Omental fat pad (tissue), 4 donors: ENCODE results near the gene TPCN2. TPM values are rescaled to one million over a fixed set of nuclear protein-coding genes. Genes with fewer than 3 reads are reported as not detected.
A peak's percentile ranks its signal among the peaks of the same experiment; 100 is the strongest.

ENCODE experiments used
- ATAC-seq: fragments of 150-250 bp; one replicate; pipeline ENCODE4 v1.9.1; 2016; ENCODE audit warnings: mild to moderate bottlenecking, moderate library complexity; ENCODE audit not compliant: low FRiP score
- DNase-seq: peaks from one replicate; pipeline ENCODE4 v3.0.0-alpha.2; 2019; ENCODE audit warnings: low spot score
- total RNA-seq, 4 donors: library from RNA; depleted of rRNA; stranded (reverse); fragments of >200 nt; gene quantifications; one replicate each; pipeline ENCODE4 v1.1.0, GENCODE V29; 2016
- TF ChIP-seq, protein P1 (sequence below), 3 donors: fragments of 450-650 bp; IDR thresholded peaks; one replicate each; pipeline ENCODE4 v1.5.1; 2016 to 2017; ENCODE audit warnings: antibody characterized with exemption in 3 of 3, mild to moderate bottlenecking in 3 of 3, moderate library complexity in 2 of 3

Gene TPCN2
- total RNA-seq, 4 donors from 2014 or later, result 11.8 to 23.3 (median 15.4) TPM

DNA sequence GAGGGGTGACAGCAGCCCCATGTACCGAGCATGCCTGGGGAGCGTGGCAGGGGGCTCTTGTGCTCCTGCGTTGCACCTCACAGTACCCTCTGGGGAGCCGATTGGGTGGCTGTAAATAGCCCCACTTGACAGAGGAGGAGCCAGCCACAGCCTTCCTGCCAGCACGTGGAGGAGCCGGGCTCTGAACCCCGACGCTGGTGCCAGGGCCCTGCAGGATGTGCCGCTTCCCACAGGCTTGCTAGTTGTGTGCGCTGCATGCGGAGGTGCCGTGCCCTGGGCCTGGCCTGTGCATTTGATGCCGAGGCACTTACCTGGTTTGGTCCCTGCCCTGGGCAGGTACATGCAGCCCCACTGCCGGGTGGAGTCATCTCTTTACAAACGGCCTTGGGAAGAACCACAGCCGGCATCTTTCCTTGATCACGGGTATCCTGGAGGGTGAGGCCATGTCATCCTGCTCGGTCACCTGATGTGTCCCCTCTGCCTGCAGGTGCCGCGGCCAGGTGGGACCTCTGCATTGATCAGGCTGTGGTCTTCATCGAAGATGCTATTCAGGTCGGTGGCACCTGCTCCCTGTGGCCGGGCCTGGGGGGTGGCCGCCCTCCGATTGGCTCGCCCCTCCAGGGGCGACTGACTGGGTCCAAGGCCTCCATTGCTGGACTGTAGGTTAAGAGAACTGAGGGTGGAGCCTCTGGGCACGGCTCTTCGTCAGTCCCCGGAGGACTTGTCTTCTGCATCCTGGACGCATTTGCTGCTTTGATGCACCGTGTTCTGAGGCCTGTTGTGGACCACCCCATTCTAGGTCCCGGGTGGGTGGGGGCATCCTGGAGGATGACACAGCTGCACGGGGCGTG, 5.0 kb downstream of the TPCN2 start:
- DNase-seq, result no peak
- no peak for ATAC-seq
- TF ChIP-seq, protein P1, sequence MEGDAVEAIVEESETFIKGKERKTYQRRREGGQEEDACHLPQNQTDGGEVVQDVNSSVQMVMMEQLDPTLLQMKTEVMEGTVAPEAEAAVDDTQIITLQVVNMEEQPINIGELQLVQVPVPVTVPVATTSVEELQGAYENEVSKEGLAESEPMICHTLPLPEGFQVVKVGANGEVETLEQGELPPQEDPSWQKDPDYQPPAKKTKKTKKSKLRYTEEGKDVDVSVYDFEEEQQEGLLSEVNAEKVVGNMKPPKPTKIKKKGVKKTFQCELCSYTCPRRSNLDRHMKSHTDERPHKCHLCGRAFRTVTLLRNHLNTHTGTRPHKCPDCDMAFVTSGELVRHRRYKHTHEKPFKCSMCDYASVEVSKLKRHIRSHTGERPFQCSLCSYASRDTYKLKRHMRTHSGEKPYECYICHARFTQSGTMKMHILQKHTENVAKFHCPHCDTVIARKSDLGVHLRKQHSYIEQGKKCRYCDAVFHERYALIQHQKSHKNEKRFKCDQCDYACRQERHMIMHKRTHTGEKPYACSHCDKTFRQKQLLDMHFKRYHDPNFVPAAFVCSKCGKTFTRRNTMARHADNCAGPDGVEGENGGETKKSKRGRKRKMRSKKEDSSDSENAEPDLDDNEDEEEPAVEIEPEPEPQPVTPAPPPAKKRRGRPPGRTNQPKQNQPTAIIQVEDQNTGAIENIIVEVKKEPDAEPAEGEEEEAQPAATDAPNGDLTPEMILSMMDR (IDR thresholded peaks at IDR 0.05), result no peak

DNA sequence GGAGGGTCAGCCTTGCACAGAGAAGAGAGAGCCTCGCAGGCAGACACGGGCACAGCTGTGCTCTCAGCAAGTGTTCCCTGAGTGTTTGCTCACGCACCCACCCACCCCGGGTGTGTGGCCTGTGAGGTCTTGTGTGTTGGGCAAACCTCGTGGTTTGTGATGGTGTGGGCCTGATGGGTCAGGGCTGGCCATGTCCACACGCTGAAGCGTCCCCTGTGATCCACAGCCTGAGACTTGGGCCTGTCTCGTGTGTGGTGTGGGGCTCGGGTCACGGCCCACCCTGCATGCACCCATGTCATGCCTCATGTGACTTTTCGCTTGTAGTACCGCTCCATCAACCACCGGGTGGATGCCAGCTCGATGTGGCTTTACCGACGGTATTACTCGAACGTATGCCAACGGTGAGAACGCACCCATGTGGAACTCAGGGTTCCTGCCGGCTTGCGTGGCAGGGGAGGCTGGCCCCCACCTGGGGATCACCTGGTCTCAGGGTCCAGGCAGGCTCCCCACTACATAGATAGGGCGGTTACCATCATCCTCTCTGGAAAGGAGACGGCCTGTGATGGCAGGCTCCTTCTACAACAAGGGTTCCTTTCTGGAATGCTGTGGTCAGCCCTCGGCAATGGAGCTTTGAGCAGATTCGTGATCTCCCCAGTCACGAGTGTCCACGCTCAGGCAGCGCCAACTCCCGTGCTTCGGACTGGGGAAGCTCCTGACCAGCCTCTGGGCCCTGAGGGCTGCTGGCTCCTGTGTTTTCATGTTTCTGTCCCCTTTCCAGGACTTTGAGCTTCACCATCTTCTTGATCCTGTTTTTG, 5.9 kb downstream of the TPCN2 start:
- no peak for DNase-seq
- ATAC-seq, result no peak
- TF ChIP-seq, protein P1 (IDR thresholded peaks at IDR 0.05), result no peak

DNA sequence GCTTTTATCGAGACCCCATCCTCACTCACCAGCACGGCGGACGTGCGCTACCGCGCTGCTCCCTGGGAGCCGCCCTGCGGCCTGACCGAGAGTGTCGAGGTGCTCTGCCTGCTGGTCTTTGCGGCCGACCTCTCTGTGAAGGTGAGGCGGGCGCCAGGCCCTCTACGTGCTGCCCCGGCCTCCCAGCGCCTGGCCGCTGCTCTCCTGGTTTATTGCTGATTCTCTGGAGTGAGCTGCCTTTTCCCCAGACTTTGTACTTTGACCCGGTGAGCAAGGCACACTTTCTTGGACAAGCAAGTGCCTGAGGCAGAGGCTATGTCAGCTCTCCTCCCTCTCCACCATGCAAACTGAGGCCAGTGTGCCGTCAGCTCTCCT, 6.5 kb downstream of the TPCN2 start:
- TF ChIP-seq, protein P1 (IDR thresholded peaks at IDR 0.05), result no peak

DNA sequence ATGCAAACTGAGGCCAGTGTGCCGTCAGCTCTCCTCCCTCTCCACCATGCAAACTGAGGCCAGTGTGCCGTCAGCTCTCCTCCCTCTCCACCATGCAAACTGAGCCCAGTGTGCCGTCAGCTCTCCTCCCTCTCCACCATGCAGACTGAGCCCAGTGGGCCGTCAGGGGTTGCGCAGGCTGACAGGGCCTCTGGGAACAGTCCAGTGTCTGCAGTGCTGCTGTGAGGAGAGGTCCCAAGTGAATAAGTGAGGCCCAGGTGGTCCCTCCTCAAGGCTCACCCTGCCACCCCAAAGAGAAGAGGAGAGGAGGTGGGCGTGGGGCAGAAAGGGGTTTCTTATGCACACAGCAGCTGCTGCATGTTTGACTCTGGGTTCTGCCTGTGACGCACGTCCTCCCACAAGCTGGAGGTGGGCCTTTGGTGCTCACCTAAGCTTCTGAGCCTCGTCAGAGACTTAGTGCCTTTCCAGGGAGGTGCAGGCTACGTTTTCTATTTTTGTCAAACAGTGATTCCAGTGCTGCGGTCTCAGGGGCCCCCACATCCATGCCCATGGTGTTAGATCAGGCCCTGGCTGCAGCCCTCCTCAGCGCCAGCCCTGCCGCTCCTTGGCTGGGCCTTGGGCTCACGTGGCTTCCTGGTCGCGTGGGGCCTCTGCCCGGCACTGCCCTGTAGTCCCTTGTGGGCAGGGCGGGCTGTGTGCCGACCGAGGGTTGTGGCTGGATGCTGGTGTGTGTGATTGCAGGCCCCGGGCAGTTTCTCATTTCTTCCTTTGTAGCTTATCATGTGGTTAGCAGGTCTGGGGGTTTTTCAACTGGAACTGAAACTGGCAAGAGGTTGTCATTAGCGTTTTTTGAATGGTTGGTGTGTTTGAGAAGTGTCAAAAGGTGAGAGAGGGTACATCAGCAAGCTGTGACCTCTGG, 7.1 kb downstream of the TPCN2 start:
- ATAC-seq (peak; percentile 19), DNase-seq (no peak)
- TF ChIP-seq, protein P1 (IDR thresholded peaks at IDR 0.05), result no peak

More for the DNA sequence above, 6.5 kb downstream of the TPCN2 start:
- ATAC-seq (no peak), DNase-seq (no peak)

DNA sequence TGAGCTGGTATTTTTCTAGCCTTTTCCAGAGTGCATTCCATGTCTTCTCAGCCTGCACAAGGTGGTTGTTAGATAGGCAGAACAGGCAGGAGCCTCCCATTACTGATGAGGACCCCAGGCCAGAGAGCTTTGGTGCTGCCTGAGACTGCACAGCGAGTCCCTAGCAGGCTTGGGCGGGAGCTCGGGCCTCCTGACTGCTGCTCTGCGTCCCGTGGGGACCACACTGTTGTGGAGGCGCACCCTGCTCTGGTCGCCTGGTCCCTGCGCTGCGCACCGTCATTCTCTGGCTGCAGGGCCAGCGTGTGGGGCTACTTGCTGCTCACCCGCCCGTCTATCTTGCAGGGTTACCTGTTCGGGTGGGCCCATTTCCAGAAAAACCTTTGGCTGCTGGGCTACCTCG, 8.5 kb downstream of the TPCN2 start:
- DNase-seq, result no peak
- TF ChIP-seq, protein P1 (IDR thresholded peaks at IDR 0.05), result no peak
- ATAC-seq, result no peak

DNA sequence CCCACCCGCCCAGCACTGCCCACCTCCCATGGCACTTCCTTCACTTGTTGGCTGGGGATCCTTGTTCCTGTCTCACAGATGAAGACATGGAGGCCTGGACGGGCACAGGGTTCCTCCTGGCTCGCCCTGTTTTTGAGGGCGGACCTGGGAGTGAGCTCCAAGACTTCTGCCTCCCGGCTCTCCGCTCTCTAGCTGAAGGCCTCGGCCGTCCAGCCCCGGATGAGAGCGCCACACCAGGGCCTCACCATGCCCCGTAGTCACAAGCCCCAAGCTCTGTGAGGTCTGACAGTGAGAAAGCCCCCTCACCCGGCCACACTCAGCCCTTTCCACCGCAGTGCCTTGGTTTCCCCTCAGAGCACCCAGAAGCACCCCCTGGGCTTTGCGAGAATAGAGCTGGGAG, 9.1 kb downstream of the TPCN2 start:
- ATAC-seq, result no peak
- DNase-seq, result no peak
- TF ChIP-seq, protein P1 (IDR thresholded peaks at IDR 0.05), result no peak
